Colonic mucosa (tissue), 4 donors: ENCODE measurements around the gene CDK5R1. TPM values are rescaled to one million over a fixed set of nuclear protein-coding genes. Genes with fewer than 3 reads are reported as not detected.

Experiments
- DNase-seq: peaks from one replicate; pipeline ENCODE4 v3.0.0-alpha.2; 2020
- H3K27ac ChIP-seq: fragments of 200-600 bp; one replicate; pipeline ENCODE4 v1.8.0; 2021
- H3K27me3 ChIP-seq: fragments of 200-600 bp; one replicate; pipeline ENCODE4 v1.8.0; 2021
- H3K36me3 ChIP-seq: fragments of 200-600 bp; one replicate; pipeline ENCODE4 v1.8.0; 2021
- H3K4me1 ChIP-seq: fragments of 200-600 bp; one replicate; pipeline ENCODE4 v1.8.0; 2021; ENCODE audit warnings: mild to moderate bottlenecking
- H3K4me3 ChIP-seq: fragments of 200-600 bp; one replicate; pipeline ENCODE4 v1.8.0; 2021
- H3K9ac ChIP-seq, 2 donors: one replicate each; pipeline ENCODE4 v1.7.0; 2013; ENCODE audit warnings: control low read depth in 2 of 2, low read depth in 2 of 2, low read length in 2 of 2
- H3K9me3 ChIP-seq: fragments of 200-600 bp; one replicate; pipeline ENCODE4 v1.8.0; 2021
- CTCF ChIP-seq: fragments of 200-600 bp; IDR thresholded peaks from one replicate; pipeline ENCODE4 v1.8.0; 2022; ENCODE audit warnings: antibody characterized with exemption, mild to moderate bottlenecking
- intact Hi-C: fragments of 100-400 bp; cut with DNase I; formaldehyde crosslinking; loops from one replicate; pipeline ENCODE4 v1.14.1; 2022
- total RNA-seq, 2 donors: library from RNA; stranded (reverse); fragmentation: NEBNext Ultra II Directional in 1 of 2; extraction: Animal tissue kit (Norgen Biotek cat#: 25700) in 1 of 2; gene quantifications; one replicate each; pipeline ENCODE4 v1.2.1, GENCODE V29; 2021
- donor health status: healthy.
- donor health status: DM: no; HTN: no; CAD: no.
- donor health status: DM: no; HTN: no; CAD: no.

Gene CDK5R1
- total RNA-seq, 2 donors from 2014 or later = 0.98 to 1.4 TPM

GRCh38 chr17:32514606-32515005 is 27.8 kb downstream of the CDK5R1 start:
- peaks cover 4% of the 10 kb centered on the region for H3K4me1 ChIP-seq
- no peaks in the 10 kb centered on the region for H3K36me3 ChIP-seq
- no peak overlapping the region for H3K4me3 ChIP-seq
- DNase-seq = no peak
- TF ChIP-seq CTCF = no peak
- no peaks in the 10 kb centered on the region for H3K9me3 ChIP-seq
- H3K27me3 ChIP-seq = no peaks in the 10 kb centered on the region
- H3K27ac ChIP-seq = no peak overlapping the region
- H3K9ac ChIP-seq = no peak overlapping the region
- intact Hi-C loops = no loop called here

- Histone ChIP-seq H3K27me3 (no peaks in the 10 kb centered on the region), H3K27ac (no peak overlapping the region), H3K4me1 (peaks cover 4% of the 10 kb centered on the region), H3K36me3 (no peaks in the 10 kb centered on the region), H3K9me3 (no peaks in the 10 kb centered on the region), H3K4me3 (no peak overlapping the region), H3K9ac (no peak overlapping the region)
- no peak for DNase-seq
- intact Hi-C loops = no loop called here
- no peak for TF ChIP-seq CTCF
Measured at GRCh38 chr17:32515677-32516383, 29.0 kb downstream of the CDK5R1 start.

GRCh38 chr17:32516450-32516849 is 29.7 kb downstream of the CDK5R1 start:
- H3K27me3 ChIP-seq = no peaks in the 10 kb centered on the region
- no peak overlapping the region for H3K9ac ChIP-seq
- no peak for DNase-seq
- no peaks in the 10 kb centered on the region for H3K9me3 ChIP-seq
- no peak for TF ChIP-seq CTCF
- intact Hi-C loops = no loop called here
- no peak overlapping the region for H3K4me3 ChIP-seq
- no peaks in the 10 kb centered on the region for H3K36me3 ChIP-seq
- H3K27ac ChIP-seq = no peak overlapping the region
- H3K4me1 ChIP-seq = peaks cover 4% of the 10 kb centered on the region

- H3K9me3 ChIP-seq = no peaks in the 10 kb centered on the region
- H3K27ac ChIP-seq = no peak overlapping the region
- H3K4me1 ChIP-seq = peaks cover 4% of the 10 kb centered on the region
- intact Hi-C loops = no loop called here
- H3K36me3 ChIP-seq = no peaks in the 10 kb centered on the region
- peak overlapping the region in 1 of 2 donors; percentile 5 for H3K9ac ChIP-seq
- DNase-seq = no peak
- TF ChIP-seq CTCF = no peak
- no peak overlapping the region for H3K4me3 ChIP-seq
- no peaks in the 10 kb centered on the region for H3K27me3 ChIP-seq
Measured at GRCh38 chr17:32516940-32517701, 30.3 kb downstream of the CDK5R1 start.

- no peaks in the 10 kb centered on the region for H3K27me3 ChIP-seq
- H3K9me3 ChIP-seq = no peaks in the 10 kb centered on the region
- peaks cover 4% of the 10 kb centered on the region for H3K4me1 ChIP-seq
- TF ChIP-seq CTCF = no peak
- H3K27ac ChIP-seq = no peak overlapping the region
- H3K4me3 ChIP-seq = no peak overlapping the region
- intact Hi-C loops = no loop called here
- no peaks in the 10 kb centered on the region for H3K36me3 ChIP-seq
- H3K9ac ChIP-seq = no peak overlapping the region
- DNase-seq = no peak
Measured at GRCh38 chr17:32517982-32518381, 31.2 kb downstream of the CDK5R1 start.
